ENCODE data around the gene MICAL2.

The MICAL2 gene

DNA sequence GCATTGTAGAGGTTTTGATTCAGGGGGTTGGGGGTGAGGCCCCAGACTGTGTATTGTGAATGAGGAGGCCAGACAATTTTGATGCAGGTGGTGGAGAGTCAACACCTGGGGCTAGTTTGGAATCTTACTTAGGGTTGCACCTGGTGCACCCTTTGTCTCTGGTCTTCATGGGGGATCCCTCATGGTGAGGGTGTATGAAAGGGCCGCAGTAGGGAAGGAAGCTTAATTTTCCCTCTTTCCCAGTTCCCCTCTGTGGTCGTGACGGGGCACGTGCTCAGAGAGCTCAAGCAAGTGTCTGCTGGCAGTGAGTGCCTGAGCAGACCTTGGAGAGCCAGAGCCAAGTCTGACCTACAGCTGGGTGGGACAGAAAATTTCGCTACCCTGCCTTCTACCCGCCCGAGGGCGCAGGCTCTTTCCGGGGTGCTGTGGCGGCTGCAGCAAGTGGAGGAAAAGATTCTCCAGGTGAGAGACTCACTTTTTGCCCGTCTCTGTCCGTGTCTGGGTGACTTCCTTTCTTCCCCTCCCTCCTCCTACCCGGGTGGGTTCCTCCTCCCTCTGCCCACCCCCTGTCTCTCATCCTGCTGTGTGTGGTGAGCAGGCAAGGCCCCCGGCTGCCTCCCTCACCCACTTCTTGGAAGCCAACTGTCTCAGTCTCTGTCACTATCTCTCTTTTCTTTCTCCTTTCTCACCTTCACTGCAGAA, 131.7 kb downstream of the MICAL2 start:
- peaks cover 2 to 41% (median 38%) of the 10 kb centered on the region in 4 experiments for H3K4me1 ChIP-seq (ENCODE audit: control extremely low read depth in 1 of 4, control insufficient read depth in 4 of 4, insufficient read depth in 4 of 4, low read length in 3 of 4)
- no peaks in the 10 kb centered on the region for H3K9me3 ChIP-seq (ENCODE audit: control extremely low read depth in 1 of 5, control insufficient read depth in 4 of 5, insufficient read depth in 2 of 5, low read depth in 1 of 5, low read length in 4 of 5)
- H3K27me3 ChIP-seq (replicated peaks in 2 of 5; ENCODE audit: control insufficient read depth in 4 of 5, insufficient read depth in 5 of 5, low read length in 4 of 5): no peaks in the 10 kb centered on the region
- H3K36me3 ChIP-seq (ENCODE audit: control insufficient read depth in 4 of 4, insufficient read depth in 4 of 4, low read length in 3 of 4): no peaks in the 10 kb centered on the region
- ChIA-PET POLR2A (no interaction called here), CTCF (interaction anchor here (0.9 to 8.9 kb wide), 4 partner anchors 12 to 154 kb away, joined by 4 to 41 read pairs (median 4); no protein-coding TSS in a partner anchor)
- no peak for DNase-seq
- H3K27ac ChIP-seq (ENCODE audit: insufficient read depth in 1 of 2, low read depth in 1 of 2, low read length in 2 of 2, poor library complexity in 1 of 2, severe bottlenecking in 2 of 2): no peak overlapping the region
- WGBS (ENCODE audit: insufficient coverage): 56% methylated on average over 11 of the region's 14 CpGs
- H3K4me3 ChIP-seq (ENCODE audit: control insufficient read depth in 1 of 7, extremely low read depth in 1 of 7, insufficient read depth in 4 of 7, low read depth in 2 of 7, low read length in 6 of 7): no peak overlapping the region

DNA sequence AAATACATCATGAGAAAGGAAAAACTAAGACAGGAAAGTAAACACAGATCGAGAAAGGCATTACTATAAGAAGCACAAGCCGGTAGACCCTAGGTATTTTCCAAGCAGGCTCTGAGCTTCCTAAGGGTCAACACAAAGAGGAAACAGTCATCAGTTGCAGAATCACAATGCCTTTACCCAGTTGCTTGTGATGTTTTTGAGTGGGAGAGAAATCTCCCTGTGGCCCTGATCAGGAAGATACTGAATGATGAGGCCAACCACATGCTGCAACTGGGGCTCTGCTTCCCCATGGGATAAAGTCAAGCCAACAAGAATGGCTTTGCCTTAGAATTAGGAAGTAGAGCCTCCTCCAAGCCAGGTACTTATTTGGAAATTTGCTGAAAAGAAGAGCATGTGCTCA, 132.6 kb downstream of the MICAL2 start:
- ChIA-PET CTCF (interaction anchor here (0.9 to 1.9 kb wide), 3 partner anchors 11 to 155 kb away, joined by 4 to 5 read pairs (median 4); no protein-coding TSS in a partner anchor), POLR2A (no interaction called here)
- H3K9me3 ChIP-seq (ENCODE audit: control extremely low read depth in 1 of 5, control insufficient read depth in 4 of 5, insufficient read depth in 2 of 5, low read depth in 1 of 5, low read length in 4 of 5): no peaks in the 10 kb centered on the region
- H3K4me3 ChIP-seq (ENCODE audit: control insufficient read depth in 1 of 7, extremely low read depth in 1 of 7, insufficient read depth in 4 of 7, low read depth in 2 of 7, low read length in 6 of 7): no peak overlapping the region
- H3K27me3 ChIP-seq (replicated peaks in 2 of 5; ENCODE audit: control insufficient read depth in 4 of 5, insufficient read depth in 5 of 5, low read length in 4 of 5): no peaks in the 10 kb centered on the region
- no CpG with 5 or more reads among the region's 2 CpGs for WGBS (ENCODE audit: insufficient coverage)
- H3K27ac ChIP-seq (ENCODE audit: insufficient read depth in 1 of 2, low read depth in 1 of 2, low read length in 2 of 2, poor library complexity in 1 of 2, severe bottlenecking in 2 of 2): no peak overlapping the region
- H3K36me3 ChIP-seq (ENCODE audit: control insufficient read depth in 4 of 4, insufficient read depth in 4 of 4, low read length in 3 of 4): no peaks in the 10 kb centered on the region
- no peak for DNase-seq
- peaks cover 2 to 39% (median 35%) of the 10 kb centered on the region in 4 experiments for H3K4me1 ChIP-seq (ENCODE audit: control extremely low read depth in 1 of 4, control insufficient read depth in 4 of 4, insufficient read depth in 4 of 4, low read length in 3 of 4)

- no peaks in the 10 kb centered on the region for H3K36me3 ChIP-seq (ENCODE audit: control insufficient read depth in 4 of 4, insufficient read depth in 4 of 4, low read length in 3 of 4)
- H3K27ac ChIP-seq (ENCODE audit: insufficient read depth in 1 of 2, low read depth in 1 of 2, low read length in 2 of 2, poor library complexity in 1 of 2, severe bottlenecking in 2 of 2): no peak overlapping the region
- CTCF ChIA-PET: interaction anchor here (1.3 to 1.9 kb wide), 2 partner anchors 10 to 156 kb away, joined by 4 to 5 read pairs; no protein-coding TSS in a partner anchor
- WGBS (ENCODE audit: insufficient coverage): 98% methylated on average over 6 of the region's 6 CpGs
- H3K9me3 ChIP-seq (ENCODE audit: control extremely low read depth in 1 of 5, control insufficient read depth in 4 of 5, insufficient read depth in 2 of 5, low read depth in 1 of 5, low read length in 4 of 5): no peaks in the 10 kb centered on the region
- no peak overlapping the region for H3K4me3 ChIP-seq (ENCODE audit: control insufficient read depth in 1 of 7, extremely low read depth in 1 of 7, insufficient read depth in 4 of 7, low read depth in 2 of 7, low read length in 6 of 7)
- no peaks in the 10 kb centered on the region for H3K27me3 ChIP-seq (replicated peaks in 2 of 5; ENCODE audit: control insufficient read depth in 4 of 5, insufficient read depth in 5 of 5, low read length in 4 of 5)
- DNase-seq: no peak
- peaks cover 2 to 39% (median 35%) of the 10 kb centered on the region in 4 experiments for H3K4me1 ChIP-seq (ENCODE audit: control extremely low read depth in 1 of 4, control insufficient read depth in 4 of 4, insufficient read depth in 4 of 4, low read length in 3 of 4)
- POLR2A ChIA-PET: no interaction called here
These were observed 133.1 kb downstream of the MICAL2 start for GRCh38 chr11:12243486-12243885.

DNA sequence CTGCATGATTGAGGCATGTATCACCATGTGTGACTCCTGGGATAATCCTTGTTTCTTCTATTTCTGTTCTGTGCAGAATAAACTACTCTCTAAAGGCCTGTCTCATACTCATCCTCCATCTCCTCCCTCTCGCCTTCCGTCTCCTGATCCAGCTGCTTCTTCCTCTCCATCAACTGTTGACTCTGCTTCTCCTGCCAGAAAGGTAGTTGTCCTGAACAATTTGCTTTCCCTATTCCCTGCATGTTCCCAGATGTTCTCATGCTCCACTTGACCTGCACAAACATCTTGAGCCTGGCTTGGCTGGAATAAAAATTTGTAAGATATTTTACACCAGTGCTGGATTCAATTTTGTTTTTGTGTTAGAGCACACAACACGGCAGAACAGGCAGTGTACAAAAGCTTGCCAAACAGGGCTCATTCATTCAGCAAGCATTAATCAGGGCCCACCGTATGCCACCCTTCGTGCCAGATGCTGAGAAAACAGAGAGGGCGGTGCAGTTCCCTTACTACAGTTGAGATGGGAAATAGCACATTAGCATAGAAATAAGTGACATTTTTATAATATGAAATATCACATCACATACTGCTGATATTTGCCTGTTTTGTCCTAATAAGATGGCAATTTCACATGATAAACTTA, 133.6 kb downstream of the MICAL2 start:
- H3K27me3 ChIP-seq (replicated peaks in 2 of 5; ENCODE audit: control insufficient read depth in 4 of 5, insufficient read depth in 5 of 5, low read length in 4 of 5): no peaks in the 10 kb centered on the region
- no peaks in the 10 kb centered on the region for H3K36me3 ChIP-seq (ENCODE audit: control insufficient read depth in 4 of 4, insufficient read depth in 4 of 4, low read length in 3 of 4)
- peaks cover 2 to 36% (median 32%) of the 10 kb centered on the region in 4 experiments for H3K4me1 ChIP-seq (ENCODE audit: control extremely low read depth in 1 of 4, control insufficient read depth in 4 of 4, insufficient read depth in 4 of 4, low read length in 3 of 4)
- H3K4me3 ChIP-seq (ENCODE audit: control insufficient read depth in 1 of 7, extremely low read depth in 1 of 7, insufficient read depth in 4 of 7, low read depth in 2 of 7, low read length in 6 of 7): no peak overlapping the region
- H3K9me3 ChIP-seq (ENCODE audit: control extremely low read depth in 1 of 5, control insufficient read depth in 4 of 5, insufficient read depth in 2 of 5, low read depth in 1 of 5, low read length in 4 of 5): no peaks in the 10 kb centered on the region
- POLR2A ChIA-PET: no interaction called here
- no peak overlapping the region for H3K27ac ChIP-seq (ENCODE audit: insufficient read depth in 1 of 2, low read depth in 1 of 2, low read length in 2 of 2, poor library complexity in 1 of 2, severe bottlenecking in 2 of 2)
- DNase-seq: no peak
- CTCF ChIA-PET: interaction anchor here (1.2 to 1.9 kb wide), 2 partner anchors 156 to 213 kb away, joined by 3 to 5 read pairs; no protein-coding TSS in a partner anchor
- WGBS (ENCODE audit: insufficient coverage): 100% methylated on average over 2 of the region's 6 CpGs

- Histone ChIP-seq H3K36me3 (ENCODE audit: control insufficient read depth in 4 of 4, insufficient read depth in 4 of 4, low read length in 3 of 4) (no peaks in the 10 kb centered on the region), H3K4me3 (ENCODE audit: control insufficient read depth in 1 of 7, extremely low read depth in 1 of 7, insufficient read depth in 4 of 7, low read depth in 2 of 7, low read length in 6 of 7) (no peak overlapping the region), H3K27me3 (replicated peaks in 2 of 5; ENCODE audit: control insufficient read depth in 4 of 5, insufficient read depth in 5 of 5, low read length in 4 of 5) (no peaks in the 10 kb centered on the region), H3K9me3 (ENCODE audit: control extremely low read depth in 1 of 5, control insufficient read depth in 4 of 5, insufficient read depth in 2 of 5, low read depth in 1 of 5, low read length in 4 of 5) (no peaks in the 10 kb centered on the region), H3K4me1 (ENCODE audit: control extremely low read depth in 1 of 4, control insufficient read depth in 4 of 4, insufficient read depth in 4 of 4, low read length in 3 of 4) (peaks cover 2 to 26% (median 21%) of the 10 kb centered on the region in 4 experiments), H3K27ac (ENCODE audit: insufficient read depth in 1 of 2, low read depth in 1 of 2, low read length in 2 of 2, poor library complexity in 1 of 2, severe bottlenecking in 2 of 2) (no peak overlapping the region)
- no peak for DNase-seq
- WGBS (ENCODE audit: insufficient coverage): 97% methylated on average over 5 of the region's 6 CpGs
- ChIA-PET CTCF (interaction anchor here (1.2 kb wide), 1 partner anchor 214 kb away, joined by 3 read pairs; no protein-coding TSS in a partner anchor), POLR2A (no interaction called here)
These were observed 134.7 kb downstream of the MICAL2 start for GRCh38 chr11:12245091-12245490.

- DNase-seq: no peak
- no peaks in the 10 kb centered on the region for H3K9me3 ChIP-seq (ENCODE audit: control extremely low read depth in 1 of 5, control insufficient read depth in 4 of 5, insufficient read depth in 2 of 5, low read depth in 1 of 5, low read length in 4 of 5)
- no peaks in the 10 kb centered on the region for H3K27me3 ChIP-seq (replicated peaks in 2 of 5; ENCODE audit: control insufficient read depth in 4 of 5, insufficient read depth in 5 of 5, low read length in 4 of 5)
- no peak overlapping the region for H3K27ac ChIP-seq (ENCODE audit: insufficient read depth in 1 of 2, low read depth in 1 of 2, low read length in 2 of 2, poor library complexity in 1 of 2, severe bottlenecking in 2 of 2)
- POLR2A ChIA-PET: no interaction called here
- H3K36me3 ChIP-seq (ENCODE audit: control insufficient read depth in 4 of 4, insufficient read depth in 4 of 4, low read length in 3 of 4): no peaks in the 10 kb centered on the region
- peaks cover 0 to 21% (median 17%) of the 10 kb centered on the region in 4 experiments for H3K4me1 ChIP-seq (ENCODE audit: control extremely low read depth in 1 of 4, control insufficient read depth in 4 of 4, insufficient read depth in 4 of 4, low read length in 3 of 4)
- CTCF ChIA-PET: interaction anchor here (1.3 to 1.8 kb wide), 3 partner anchors 9 to 198 kb away, joined by 3 to 4 read pairs (median 3); no protein-coding TSS in a partner anchor
- H3K4me3 ChIP-seq (ENCODE audit: control insufficient read depth in 1 of 7, extremely low read depth in 1 of 7, insufficient read depth in 4 of 7, low read depth in 2 of 7, low read length in 6 of 7): no peak overlapping the region
- WGBS (ENCODE audit: insufficient coverage): 100% methylated on average over 1 of the region's 3 CpGs
These were observed 135.2 kb downstream of the MICAL2 start for GRCh38 chr11:12245549-12246016.

DNA sequence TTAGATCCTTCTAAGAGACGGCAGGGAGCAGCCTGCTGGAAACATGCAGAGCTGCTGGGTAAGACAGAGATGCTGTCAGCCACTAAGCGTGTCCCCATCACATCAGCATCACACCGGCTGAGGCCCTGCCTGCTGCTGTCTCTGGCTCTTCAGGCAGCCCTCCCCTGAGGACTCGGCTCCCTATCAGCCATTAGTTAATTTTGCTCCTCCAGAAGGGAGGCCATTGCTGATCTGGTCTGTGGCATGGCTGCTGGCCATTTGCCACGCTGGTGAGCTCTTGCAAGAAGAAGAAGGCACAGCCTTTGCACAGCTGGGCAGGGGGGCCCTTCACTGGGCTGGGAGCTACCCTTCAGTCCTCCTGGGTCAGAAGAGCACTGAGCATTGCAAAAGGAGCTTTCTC, 135.8 kb downstream of the MICAL2 start:
- ChIA-PET POLR2A (interaction anchor here (1.1 kb wide), 1 partner anchor 134 kb away, joined by 3 read pairs; no protein-coding TSS in a partner anchor), CTCF (interaction anchor here (1.2 to 1.8 kb wide), 6 partner anchors 9 to 199 kb away, joined by 3 to 4 read pairs (median 3); no protein-coding TSS in a partner anchor)
- H3K27me3 ChIP-seq (replicated peaks in 2 of 5; ENCODE audit: control insufficient read depth in 4 of 5, insufficient read depth in 5 of 5, low read length in 4 of 5): no peaks in the 10 kb centered on the region
- H3K4me3 ChIP-seq (ENCODE audit: control insufficient read depth in 1 of 7, extremely low read depth in 1 of 7, insufficient read depth in 4 of 7, low read depth in 2 of 7, low read length in 6 of 7): no peak overlapping the region
- 100% methylated on average over 5 of the region's 5 CpGs for WGBS (ENCODE audit: insufficient coverage)
- H3K36me3 ChIP-seq (ENCODE audit: control insufficient read depth in 4 of 4, insufficient read depth in 4 of 4, low read length in 3 of 4): no peaks in the 10 kb centered on the region
- H3K9me3 ChIP-seq (ENCODE audit: control extremely low read depth in 1 of 5, control insufficient read depth in 4 of 5, insufficient read depth in 2 of 5, low read depth in 1 of 5, low read length in 4 of 5): no peaks in the 10 kb centered on the region
- peaks cover 0 to 18% (median 12%) of the 10 kb centered on the region in 4 experiments for H3K4me1 ChIP-seq (ENCODE audit: control extremely low read depth in 1 of 4, control insufficient read depth in 4 of 4, insufficient read depth in 4 of 4, low read length in 3 of 4)
- H3K27ac ChIP-seq (ENCODE audit: insufficient read depth in 1 of 2, low read depth in 1 of 2, low read length in 2 of 2, poor library complexity in 1 of 2, severe bottlenecking in 2 of 2): no peak overlapping the region
- DNase-seq: no peak

Data from common myeloid progenitor, CD34-positive (primary cell).